GM21825 (cell line): ENCODE results near the gene MAP3K9.

ENCODE experiments used
- ATAC-seq: cut with Tn5 transposase; IDR thresholded peaks from one replicate; pipeline ENCODE4 v1.9.1; 2021; ENCODE audit warnings: mild to moderate bottlenecking, moderate library complexity; ENCODE audit not compliant: unreplicated experiment

Gene MAP3K9

GRCh38 chr14:70701610-70702009 lies 107.7 kb downstream of the MAP3K9 start:
- ATAC-seq, result no peak

GRCh38 chr14:70700955-70701585 lies 108.2 kb downstream of the MAP3K9 start:
- ATAC-seq, result no peak

- no peak for ATAC-seq
Observed at GRCh38 chr14:70699646-70700045, 109.7 kb downstream of the MAP3K9 start.

- no peak for ATAC-seq
Observed at GRCh38 chr14:70698288-70698687, 111.0 kb downstream of the MAP3K9 start.

GRCh38 chr14:70697701-70698100 lies 111.6 kb downstream of the MAP3K9 start:
- ATAC-seq, result no peak

GRCh38 chr14:70696026-70696425 lies 113.3 kb downstream of the MAP3K9 start:
- ATAC-seq, result no peak

- ATAC-seq, result no peak
Observed at GRCh38 chr14:70692210-70692609, 117.1 kb downstream of the MAP3K9 start.

- no peak for ATAC-seq
Observed at GRCh38 chr14:70685474-70686197, 123.7 kb downstream of the MAP3K9 start.

- no peak for ATAC-seq
Observed at GRCh38 chr14:70683983-70684382, 125.3 kb downstream of the MAP3K9 start.

- ATAC-seq, result no peak
Observed at GRCh38 chr14:70680748-70681147, 128.6 kb downstream of the MAP3K9 start.

- ATAC-seq, result no peak
Observed at GRCh38 chr14:70677341-70677740, 132.0 kb downstream of the MAP3K9 start.
